GM19351 (cell line): ENCODE measurements around the gene BHLHA9.

Experiments
- ATAC-seq: cut with Tn5 transposase; IDR thresholded peaks from one replicate; pipeline ENCODE4 v1.9.1; 2021; ENCODE audit warnings: mild to moderate bottlenecking, moderate library complexity; ENCODE audit not compliant: unreplicated experiment

Gene BHLHA9

DNA sequence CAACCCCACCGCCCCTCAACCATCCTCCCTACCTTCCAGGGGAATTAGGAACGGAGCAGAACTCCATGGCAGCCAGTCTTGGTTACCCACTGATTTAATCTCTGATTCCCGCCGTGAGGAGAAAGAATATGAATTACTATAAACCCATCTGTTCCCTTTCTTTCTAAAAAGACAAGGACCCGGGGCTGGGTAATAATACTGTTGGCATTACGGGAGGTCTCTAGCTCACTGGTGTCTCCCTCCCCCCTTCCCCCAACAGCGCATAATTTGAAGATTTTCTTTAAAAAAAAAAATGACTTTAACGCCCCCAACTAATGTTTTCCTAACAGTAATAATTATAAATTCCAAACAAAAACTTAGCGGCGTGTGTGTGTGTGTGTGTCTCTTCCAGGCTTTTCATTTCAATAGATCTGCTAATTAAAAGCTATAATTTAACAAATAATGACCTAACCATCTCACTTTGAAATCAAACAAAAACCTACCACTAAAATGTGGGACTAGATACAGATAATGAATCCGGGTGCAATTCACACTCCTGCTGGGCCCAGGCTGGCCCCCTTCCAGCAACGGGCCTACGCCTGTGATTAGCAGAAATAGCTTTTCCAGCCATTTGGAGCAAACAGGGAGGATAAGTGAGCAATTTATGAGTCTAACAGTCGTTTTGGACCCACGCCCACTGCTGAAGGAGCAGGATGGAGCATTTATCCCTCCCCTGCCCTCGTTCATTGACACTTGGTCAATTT is 18.2 kb upstream of the BHLHA9 start:
- ATAC-seq = no peak

DNA sequence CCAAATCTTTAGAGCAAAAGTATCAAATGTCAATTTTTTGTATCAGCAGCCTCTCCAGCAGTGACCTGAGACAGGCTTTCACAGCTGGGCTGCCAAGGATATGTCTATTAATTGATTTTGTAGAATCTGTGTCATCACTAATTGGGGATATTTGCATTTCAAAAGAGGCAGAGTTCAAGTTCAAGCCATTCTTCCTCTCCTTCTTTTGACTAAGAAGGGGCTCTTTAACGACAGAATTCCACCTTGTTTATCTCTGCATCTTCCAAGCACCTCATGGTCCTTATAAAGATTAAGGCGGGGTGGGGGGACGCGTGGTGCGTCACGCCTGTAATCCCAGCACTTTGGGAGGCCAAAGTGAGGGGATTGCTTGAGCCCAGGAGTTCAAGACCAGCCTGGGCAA is 15.2 kb upstream of the BHLHA9 start:
- no peak for ATAC-seq

DNA sequence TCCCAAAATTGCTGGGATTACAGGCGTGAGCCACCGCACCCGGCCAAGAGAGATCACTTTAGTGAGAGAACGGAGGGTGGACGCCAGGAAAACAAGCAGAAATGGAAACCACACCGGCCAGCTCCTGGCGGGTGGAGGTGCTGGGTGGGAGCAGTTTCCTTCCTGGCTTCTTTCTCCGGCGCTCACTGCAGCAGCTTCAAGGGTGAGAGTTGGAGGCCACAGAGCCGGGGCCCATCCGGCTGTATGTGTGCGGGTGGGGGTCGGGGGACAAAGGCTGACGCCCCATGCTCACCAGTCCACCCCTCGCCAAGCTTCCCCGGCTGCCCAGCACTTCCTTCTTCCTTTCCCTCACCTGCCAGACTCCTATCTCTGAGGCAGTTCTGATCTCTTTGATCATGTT is 13.5 kb upstream of the BHLHA9 start:
- no peak for ATAC-seq

DNA sequence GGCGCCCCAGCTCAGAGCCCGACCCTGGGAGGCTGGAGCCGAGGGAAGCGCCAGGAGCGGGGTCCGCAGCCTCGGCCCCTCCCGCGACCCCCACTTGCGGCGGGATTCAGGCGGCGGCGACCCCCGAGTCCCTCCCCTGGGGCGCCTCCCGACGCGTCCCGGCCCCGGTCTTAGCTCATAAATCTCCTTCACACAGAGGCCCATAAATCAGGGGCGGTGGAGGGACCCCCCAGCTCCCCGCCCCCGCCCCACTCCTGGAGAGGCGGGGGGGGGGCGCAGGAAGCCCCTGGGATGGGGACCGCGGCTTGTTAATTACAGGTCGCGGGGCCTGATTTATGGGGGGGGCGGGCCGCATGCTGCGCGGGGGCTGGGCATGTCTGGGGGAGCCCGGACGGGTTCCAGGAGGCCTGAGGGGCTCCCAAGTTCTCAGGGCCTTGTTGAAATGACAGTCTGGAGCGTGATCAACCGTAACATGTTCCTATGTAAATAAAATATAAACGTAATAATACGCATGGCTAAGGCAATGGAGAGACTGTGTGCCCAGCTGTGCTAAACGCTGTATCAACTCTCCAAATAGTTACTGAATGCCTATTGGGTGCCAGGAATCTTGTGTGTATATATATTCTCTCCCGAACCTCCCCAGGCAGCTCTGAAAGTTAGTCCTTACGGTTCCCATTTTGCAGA is 10.0 kb upstream of the BHLHA9 start:
- no peak for ATAC-seq

- ATAC-seq = no peak
Measured at GRCh38 chr17:1260770-1261161, 9.5 kb upstream of the BHLHA9 start.

DNA sequence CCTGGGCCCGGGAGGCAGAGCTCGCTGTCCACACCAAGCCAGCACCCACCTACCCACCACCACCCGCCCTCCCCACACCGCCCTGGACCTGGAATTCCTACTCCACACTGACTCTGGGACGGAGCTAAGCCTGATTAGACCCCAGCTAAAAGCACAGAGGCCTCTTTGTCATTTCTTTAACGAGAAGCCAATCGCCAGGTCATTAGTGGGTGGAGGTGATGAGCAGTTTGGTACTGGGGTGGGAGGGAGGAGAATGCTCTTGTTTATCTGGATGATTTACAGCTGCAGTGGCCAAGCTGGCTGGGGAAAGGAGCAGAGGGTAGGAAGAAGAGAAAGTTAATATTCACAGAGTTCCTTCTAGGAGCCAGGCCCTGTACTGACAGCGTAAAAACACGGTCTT is 6.0 kb upstream of the BHLHA9 start:
- no peak for ATAC-seq

GRCh38 chr17:1267471-1267943 is 2.7 kb upstream of the BHLHA9 start:
- no peak for ATAC-seq

DNA sequence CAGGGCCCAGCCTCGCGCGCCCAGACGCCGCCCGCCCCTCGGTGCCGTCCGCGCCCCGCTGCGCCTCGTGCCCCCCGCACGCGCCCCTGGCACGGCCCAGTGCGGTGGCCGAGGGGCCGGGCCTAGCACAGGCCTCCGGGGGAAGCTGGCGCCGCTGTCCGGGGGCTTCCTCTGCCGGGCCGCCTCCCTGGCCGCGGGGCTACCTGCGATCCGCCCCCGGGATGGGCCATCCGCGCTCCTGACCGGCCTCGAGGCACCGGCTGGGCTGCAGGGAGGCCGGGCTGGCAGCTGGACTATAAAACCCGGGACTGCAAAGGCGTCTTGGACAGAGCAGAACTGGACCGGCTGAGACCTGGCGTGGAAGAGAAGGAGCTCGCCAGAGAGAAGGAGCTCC is 783 bp downstream of the BHLHA9 start:
- no peak for ATAC-seq

- no peak for ATAC-seq
Measured at GRCh38 chr17:1271441-1271840, 1.2 kb downstream of the BHLHA9 start.

- no peak for ATAC-seq
Measured at GRCh38 chr17:1272701-1273100, 2.5 kb downstream of the BHLHA9 start.

- no peak for ATAC-seq
Measured at GRCh38 chr17:1273492-1274244, 3.4 kb downstream of the BHLHA9 start.

- ATAC-seq = no peak
Measured at GRCh38 chr17:1274245-1274608, 4.0 kb downstream of the BHLHA9 start.

DNA sequence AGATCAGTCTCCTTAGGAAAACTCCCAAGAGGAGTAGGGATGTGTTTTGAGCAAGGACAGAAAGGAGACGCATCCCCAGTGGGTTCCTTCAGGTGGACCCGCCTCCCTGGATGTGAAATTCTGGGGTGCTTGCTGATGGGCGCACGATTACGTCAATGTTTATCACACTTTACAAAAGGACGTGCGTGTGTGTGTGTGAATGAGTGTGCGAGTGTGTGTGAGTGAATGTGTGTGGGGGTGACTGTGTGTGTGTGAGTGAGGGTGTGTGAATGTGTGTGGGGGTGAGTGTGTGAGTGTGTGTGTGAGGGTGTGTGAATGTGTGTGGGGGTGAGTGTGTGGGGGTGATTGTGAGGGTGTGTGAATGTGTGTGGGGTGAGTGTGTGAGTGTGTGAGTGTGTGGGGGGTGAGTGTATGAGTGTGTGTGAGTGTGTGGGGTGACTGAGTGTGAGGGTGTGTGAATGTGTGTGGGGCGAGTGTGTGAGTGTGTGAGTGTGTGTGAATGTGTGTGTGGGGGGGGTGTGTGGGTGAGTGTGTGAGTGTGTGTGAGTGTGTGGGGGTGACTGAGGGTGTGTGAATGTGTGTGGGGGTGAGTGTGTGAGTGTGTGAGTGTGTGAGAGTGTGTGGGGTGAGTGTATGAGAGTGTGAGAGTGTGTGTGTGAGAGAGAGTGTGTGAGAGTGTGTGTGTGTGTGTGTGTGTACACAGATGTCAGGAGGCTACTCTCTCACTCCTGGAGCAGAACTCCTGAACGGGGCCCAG is 5.1 kb downstream of the BHLHA9 start:
- ATAC-seq = no peak

- no peak for ATAC-seq
Measured at GRCh38 chr17:1275962-1276736, 5.9 kb downstream of the BHLHA9 start.

DNA sequence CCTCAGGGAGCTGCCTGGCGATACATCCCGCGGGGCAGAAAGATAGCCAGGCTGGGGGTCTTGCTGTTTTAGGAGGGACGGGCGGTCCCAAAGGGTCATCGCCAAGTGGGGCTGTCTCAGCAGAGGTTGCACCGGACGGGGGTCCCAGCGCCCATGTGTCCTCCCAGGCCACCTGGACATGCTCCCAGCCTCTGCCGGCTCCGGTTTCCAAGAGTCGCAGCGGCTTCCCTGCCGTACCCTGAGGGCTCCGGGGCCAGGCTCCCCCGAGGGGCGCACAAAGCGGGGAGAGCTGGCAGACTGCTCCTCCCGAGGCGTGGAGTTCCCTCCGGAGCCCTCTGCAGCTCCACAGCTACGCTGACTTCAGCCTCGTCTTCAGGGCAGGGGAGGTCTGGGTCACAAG is 10.4 kb downstream of the BHLHA9 start:
- ATAC-seq = no peak

DNA sequence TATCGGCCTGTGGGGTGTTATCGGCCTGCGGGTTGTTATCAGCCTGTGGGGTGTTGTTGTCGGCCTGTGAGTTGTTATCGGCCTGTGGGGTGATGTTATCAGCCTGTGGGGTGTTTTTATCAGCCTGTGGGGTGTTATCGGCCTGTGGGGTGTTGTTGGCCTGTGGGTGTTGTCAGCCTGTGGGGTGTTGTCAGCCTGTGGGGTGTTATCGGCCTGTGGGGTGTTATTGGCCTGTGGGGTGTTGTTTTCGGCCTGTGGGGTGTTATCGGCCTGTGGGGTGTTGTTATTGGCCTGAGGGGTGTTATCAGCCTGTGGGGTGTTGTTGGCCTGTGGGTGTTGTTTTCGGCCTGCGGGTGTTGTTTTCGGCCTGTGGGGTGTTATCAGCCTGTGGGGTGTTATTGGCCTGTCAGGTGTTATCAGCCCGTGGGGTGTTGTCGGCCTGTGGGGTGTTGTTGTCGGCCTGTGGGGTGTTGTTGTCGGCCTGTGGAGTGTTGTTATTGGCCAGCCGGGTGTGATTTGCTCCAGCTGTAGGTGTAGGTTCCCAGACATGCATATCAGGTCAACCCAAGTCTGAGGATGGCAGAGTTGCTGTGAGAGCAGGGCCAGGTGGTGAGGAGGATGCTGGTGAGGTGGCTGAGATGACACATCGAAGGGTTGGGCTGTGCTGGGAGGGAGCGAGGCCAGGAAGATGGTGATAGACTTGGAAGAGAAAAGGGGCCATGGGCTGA is 16.3 kb downstream of the BHLHA9 start:
- no peak for ATAC-seq

DNA sequence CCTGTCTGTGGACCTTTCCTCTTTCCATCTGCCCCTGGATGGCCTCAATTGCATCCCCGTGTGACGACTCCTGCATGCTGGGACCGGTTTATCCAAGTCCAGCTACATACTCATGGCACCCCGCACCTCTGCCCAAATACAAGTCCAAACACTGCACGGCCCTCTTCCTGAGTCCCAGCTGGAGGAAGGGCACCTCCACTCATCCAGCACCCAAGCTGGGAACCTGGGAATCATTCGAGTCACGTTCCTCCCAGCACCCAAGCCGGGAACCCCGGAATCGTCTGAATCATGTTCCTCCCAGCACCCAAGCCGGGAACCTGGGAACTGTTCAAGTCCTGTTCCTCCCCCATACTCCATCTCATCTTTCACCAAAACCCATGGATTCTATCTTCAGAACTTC is 19.5 kb downstream of the BHLHA9 start:
- ATAC-seq = no peak

DNA sequence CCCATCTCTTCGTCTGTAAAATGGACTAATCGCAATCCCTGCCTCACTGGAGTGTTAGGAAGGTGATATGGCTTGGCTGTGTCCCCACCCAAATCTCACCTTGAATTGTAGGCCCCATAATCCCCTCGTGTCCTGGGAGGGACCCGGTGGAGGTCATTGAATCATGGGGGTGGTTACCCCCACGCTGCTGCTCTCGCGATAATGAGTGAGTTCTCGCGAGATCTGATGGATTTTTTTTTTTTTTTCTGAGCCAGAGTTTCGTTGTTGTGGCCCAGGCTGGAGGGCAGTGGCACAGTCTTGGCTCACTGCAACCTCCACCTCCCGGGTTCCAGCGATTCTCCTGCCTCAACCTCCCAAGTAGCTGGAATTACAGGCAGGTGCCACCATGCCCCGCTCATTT is 20.4 kb downstream of the BHLHA9 start:
- no peak for ATAC-seq

DNA sequence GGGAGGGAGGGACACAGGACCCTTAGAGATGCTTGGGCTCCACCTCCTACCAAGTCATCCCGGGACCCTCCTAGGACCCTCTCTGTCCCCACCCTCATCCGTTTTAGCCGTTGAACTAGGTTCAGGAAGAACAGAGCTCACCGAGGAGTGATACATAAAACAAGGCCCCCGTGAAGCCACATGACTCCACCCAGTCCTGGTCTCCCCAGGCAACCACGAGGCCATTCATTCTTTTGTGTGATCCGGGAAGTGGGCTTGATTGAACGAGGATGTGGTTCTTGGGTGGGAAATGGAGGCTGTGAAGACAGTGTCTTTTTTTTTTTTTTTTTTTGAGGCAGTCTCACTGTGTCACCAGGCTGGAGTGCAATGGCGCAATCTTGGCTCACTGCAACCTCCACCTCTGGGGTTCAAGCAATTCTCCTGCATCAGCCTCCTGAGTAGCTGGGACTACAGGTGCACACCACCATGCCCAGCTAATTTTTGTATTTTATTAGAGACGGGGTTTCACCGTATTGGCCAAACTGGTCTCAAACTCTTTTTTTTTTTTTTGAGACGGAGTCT is 24.0 kb downstream of the BHLHA9 start:
- ATAC-seq = no peak
